HL-60/S4 treated with retinoic acid at 250 ng/mL for 4 days and 3 days (cell line): ENCODE results near the gene PRMT7.

Source experiments
- in situ Hi-C: fragments of 300-500 bp; cut with MboI; formaldehyde crosslinking; loops from 2 replicates; pipeline ENCODE4 v1.7.0; 2022; ENCODE audit warnings: low sequenced_read_pairs

Gene PRMT7

GRCh38 chr16:68388124-68388523 is 77.3 kb downstream of the PRMT7 start:
- in situ Hi-C loops: no loop called here

GRCh38 chr16:68389006-68389405 is 78.2 kb downstream of the PRMT7 start:
- in situ Hi-C loops: no loop called here

GRCh38 chr16:68389750-68390371 is 79.0 kb downstream of the PRMT7 start:
- in situ Hi-C loops: no loop called here

- in situ Hi-C loops: no loop called here
Measured at GRCh38 chr16:68393333-68393732, 82.5 kb downstream of the PRMT7 start.

GRCh38 chr16:68395167-68395786 is 84.5 kb downstream of the PRMT7 start:
- in situ Hi-C loops: no loop called here

- in situ Hi-C loops: no loop called here
Measured at GRCh38 chr16:68395815-68396214, 85.0 kb downstream of the PRMT7 start.

GRCh38 chr16:68396481-68396880 is 85.7 kb downstream of the PRMT7 start:
- in situ Hi-C loops: no loop called here

- in situ Hi-C loops: no loop called here
Measured at GRCh38 chr16:68397710-68398201, 86.9 kb downstream of the PRMT7 start.

- in situ Hi-C loops: no loop called here
Measured at GRCh38 chr16:68399456-68399855, 88.6 kb downstream of the PRMT7 start.

GRCh38 chr16:68400083-68400923 is 89.5 kb downstream of the PRMT7 start:
- in situ Hi-C loops: no loop called here

- in situ Hi-C loops: no loop called here
Measured at GRCh38 chr16:68400924-68401460, 90.2 kb downstream of the PRMT7 start.

- in situ Hi-C loops: no loop called here
Measured at GRCh38 chr16:68401871-68402747, 91.3 kb downstream of the PRMT7 start.

- in situ Hi-C loops: no loop called here
Measured at GRCh38 chr16:68402748-68403040, 91.9 kb downstream of the PRMT7 start.

GRCh38 chr16:68403177-68403576 is 92.4 kb downstream of the PRMT7 start:
- in situ Hi-C loops: no loop called here

GRCh38 chr16:68403704-68404103 is 92.9 kb downstream of the PRMT7 start:
- in situ Hi-C loops: no loop called here

GRCh38 chr16:68404736-68405345 is 94.0 kb downstream of the PRMT7 start:
- in situ Hi-C loops: no loop called here

GRCh38 chr16:68406458-68407152 is 95.8 kb downstream of the PRMT7 start:
- in situ Hi-C loops: no loop called here
